ENCODE data around the gene DGKG. TPM values are rescaled to one million over a fixed set of nuclear protein-coding genes. Genes with fewer than 3 reads are reported as not detected.
A peak's percentile ranks its signal among the peaks of the same experiment; 100 is the strongest.

DGKG gene
- total RNA-seq, 1 donor from 2014 or later = 5.7 TPM

DNA sequence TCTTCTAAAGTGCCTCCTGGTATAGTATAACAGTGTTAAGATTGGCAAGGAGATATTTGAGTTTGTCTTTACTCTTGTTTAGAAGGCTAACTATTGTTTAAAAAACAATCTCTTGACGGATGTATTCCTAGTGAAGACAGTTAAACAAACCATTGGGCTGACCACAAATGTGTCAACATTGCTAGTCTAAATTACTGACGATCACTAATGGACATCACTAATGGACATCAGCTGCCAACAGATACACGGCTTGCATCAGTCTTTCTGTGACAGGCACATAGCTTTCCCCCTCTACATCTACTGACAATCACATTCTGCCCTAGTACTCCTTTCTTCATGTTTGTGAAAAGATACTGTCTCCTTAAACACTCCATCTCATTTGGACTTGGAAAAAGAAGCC lies 196.0 kb downstream of the DGKG start:
- Histone ChIP-seq H3K9me3 (no peaks in the 10 kb centered on the region), H3K4me1 (no peaks in the 10 kb centered on the region), H3K36me3 (no peaks in the 10 kb centered on the region), H3K27ac (no peak overlapping the region), H3K27me3 (ENCODE audit: low read depth) (no peaks in the 10 kb centered on the region), H3K4me3 (no peak overlapping the region)
- intact Hi-C loops (cut with DNase I) = no loop called here
- no peak for TF ChIP-seq CTCF (IDR thresholded peaks at IDR 0.05)
- ATAC-seq (no peak), DNase-seq (no peak)

DNA sequence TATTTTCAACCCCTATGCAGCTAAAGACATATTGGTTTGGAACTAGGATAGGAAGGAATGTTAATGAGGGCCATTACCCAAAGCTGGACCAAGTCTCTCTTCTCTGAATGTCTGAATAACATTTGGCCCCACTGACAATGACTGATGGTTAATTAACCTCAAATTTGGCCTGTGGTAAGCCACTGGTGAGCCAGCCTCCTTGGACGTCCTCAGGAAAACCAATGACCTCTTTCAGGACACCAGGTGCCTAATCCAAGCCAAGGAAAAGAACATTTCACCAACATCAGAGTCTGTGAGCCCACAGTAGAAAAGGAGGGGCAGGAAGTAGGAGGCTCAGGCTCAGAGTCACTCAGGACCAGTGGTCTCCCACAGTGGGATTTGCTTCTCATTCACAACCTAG lies 196.7 kb downstream of the DGKG start:
- TF ChIP-seq CTCF (IDR thresholded peaks at IDR 0.05) = no peak
- ATAC-seq = no peak

DNA sequence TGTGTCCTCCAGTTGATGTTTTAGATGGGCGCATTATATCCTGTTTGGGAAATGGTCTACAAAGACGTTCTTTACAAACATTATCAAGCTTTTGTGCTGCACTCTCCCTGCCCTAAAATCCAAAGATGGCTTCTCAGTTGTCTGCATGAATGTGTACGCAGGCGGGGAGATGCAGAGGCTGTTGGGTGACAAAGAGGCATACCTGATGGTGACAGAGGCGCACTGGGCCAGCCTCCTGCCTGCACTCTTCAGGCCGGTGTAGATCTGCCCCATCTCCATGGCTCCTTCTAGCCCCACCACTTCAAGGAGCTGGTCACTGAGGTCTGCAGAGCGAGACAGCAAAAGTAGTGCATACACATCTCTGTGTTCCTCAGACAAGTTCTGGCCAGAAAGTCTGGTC lies 197.3 kb downstream of the DGKG start:
- no peaks in the 10 kb centered on the region for H3K9me3 ChIP-seq
- no peaks in the 10 kb centered on the region for H3K36me3 ChIP-seq
- no peak overlapping the region for H3K4me3 ChIP-seq
- no peaks in the 10 kb centered on the region for H3K4me1 ChIP-seq
- no peaks in the 10 kb centered on the region for H3K27me3 ChIP-seq (ENCODE audit: low read depth)
- intact Hi-C loops (cut with DNase I) = no loop called here
- no peak overlapping the region for H3K27ac ChIP-seq
- ATAC-seq (no peak), DNase-seq (no peak)
- TF ChIP-seq CTCF (IDR thresholded peaks at IDR 0.05) = no peak

More for the DNA sequence above, 196.7 kb downstream of the DGKG start:
- H3K4me1 ChIP-seq = no peaks in the 10 kb centered on the region
- no peaks in the 10 kb centered on the region for H3K36me3 ChIP-seq
- no peak overlapping the region for H3K4me3 ChIP-seq
- H3K27me3 ChIP-seq (ENCODE audit: low read depth) = no peaks in the 10 kb centered on the region
- DNase-seq = no peak
- no peak overlapping the region for H3K27ac ChIP-seq
- intact Hi-C loops (cut with DNase I) = no loop called here
- H3K9me3 ChIP-seq = no peaks in the 10 kb centered on the region

- Histone ChIP-seq H3K4me3 (no peak overlapping the region), H3K9me3 (no peaks in the 10 kb centered on the region), H3K4me1 (no peaks in the 10 kb centered on the region), H3K27me3 (ENCODE audit: low read depth) (no peaks in the 10 kb centered on the region), H3K36me3 (no peaks in the 10 kb centered on the region), H3K27ac (no peak overlapping the region)
- intact Hi-C loops (cut with DNase I) = no loop called here
- DNase-seq (peak; percentile 62), ATAC-seq (peak; percentile 81 to 94)
- no peak for TF ChIP-seq CTCF (IDR thresholded peaks at IDR 0.05)
Measured at GRCh38 chr3:186162221-186162620, 199.8 kb downstream of the DGKG start.

GRCh38 chr3:186160691-186161243 lies 201.3 kb downstream of the DGKG start:
- intact Hi-C loops (cut with DNase I) = no loop called here
- DNase-seq = no peak
- no peak for ATAC-seq
- Histone ChIP-seq H3K4me1 (no peaks in the 10 kb centered on the region), H3K4me3 (no peak overlapping the region), H3K27me3 (ENCODE audit: low read depth) (no peaks in the 10 kb centered on the region), H3K36me3 (no peaks in the 10 kb centered on the region), H3K9me3 (no peaks in the 10 kb centered on the region), H3K27ac (no peak overlapping the region)
- TF ChIP-seq CTCF (IDR thresholded peaks at IDR 0.05) = no peak

GRCh38 chr3:186154641-186155040 lies 207.4 kb downstream of the DGKG start:
- ATAC-seq (no peak), DNase-seq (no peak)
- H3K27me3 ChIP-seq (ENCODE audit: low read depth) = no peaks in the 10 kb centered on the region
- no peak overlapping the region for H3K4me3 ChIP-seq
- no peaks in the 10 kb centered on the region for H3K36me3 ChIP-seq
- H3K27ac ChIP-seq = no peak overlapping the region
- H3K4me1 ChIP-seq = no peaks in the 10 kb centered on the region
- intact Hi-C loops (cut with DNase I) = no loop called here
- H3K9me3 ChIP-seq = no peaks in the 10 kb centered on the region
- TF ChIP-seq CTCF (IDR thresholded peaks at IDR 0.05) = no peak
